Activated naive CD8-positive, alpha-beta T cell treated with anti-CD3 and anti-CD28 coated beads for 36 hours (primary cell): ENCODE data around the gene ALDH18A1. TPM values are rescaled to one million over a fixed set of nuclear protein-coding genes. Genes with fewer than 3 reads are reported as not detected.

Experiments
- DNase-seq: peaks from one replicate; pipeline ENCODE4 v3.0.0; 2021
- H3K27ac Mint-ChIP-seq: one replicate; pipeline ENCODE4 v1.8.0; 2022; ENCODE audit warnings: mild to moderate bottlenecking, moderate library complexity, mixed read lengths
- H3K27me3 Mint-ChIP-seq: one replicate; pipeline ENCODE4 v1.8.0; 2022; ENCODE audit warnings: mild to moderate bottlenecking, mixed read lengths
- H3K36me3 Mint-ChIP-seq: one replicate; pipeline ENCODE4 v1.8.0; 2021; ENCODE audit warnings: mild to moderate bottlenecking, mixed read lengths
- H3K4me1 Mint-ChIP-seq: one replicate; pipeline ENCODE4 v1.8.0; 2021; ENCODE audit warnings: mixed read lengths
- H3K4me3 Mint-ChIP-seq: one replicate; pipeline ENCODE4 v1.8.0; 2022; ENCODE audit warnings: mild to moderate bottlenecking, moderate library complexity, mixed read lengths
- H3K9me3 Mint-ChIP-seq: one replicate; pipeline ENCODE4 v1.8.0; 2022; ENCODE audit warnings: mixed read lengths
- total RNA-seq, 2 experiments: library from RNA; stranded (reverse); gene quantifications; one replicate each; pipeline ENCODE4 v1.2.3, GENCODE V29; 2021

ALDH18A1 gene
- total RNA-seq, 2 experiments from 2014 or later = 127 to 128 TPM

- Mint-ChIP-seq H3K4me3 (no peak overlapping the region), H3K9me3 (peaks cover 4% of the 10 kb centered on the region), H3K27ac (no peak overlapping the region), H3K36me3 (peaks cover 5% of the 10 kb centered on the region), H3K27me3 (no peaks in the 10 kb centered on the region), H3K4me1 (peaks cover 5% of the 10 kb centered on the region)
- DNase-seq = no peak
Measured at GRCh38 chr10:95661818-95662217, 5.3 kb upstream of the ALDH18A1 start.

GRCh38 chr10:95660283-95660682, 3.8 kb upstream of the ALDH18A1 start:
- H3K27me3 Mint-ChIP-seq = no peaks in the 10 kb centered on the region
- H3K36me3 Mint-ChIP-seq = peaks cover 11% of the 10 kb centered on the region
- no peak overlapping the region for H3K4me3 Mint-ChIP-seq
- peaks cover 11% of the 10 kb centered on the region for H3K4me1 Mint-ChIP-seq
- H3K9me3 Mint-ChIP-seq = peaks cover 4% of the 10 kb centered on the region
- no peak overlapping the region for H3K27ac Mint-ChIP-seq
- no peak for DNase-seq

- Mint-ChIP-seq H3K9me3 (peaks cover 4% of the 10 kb centered on the region), H3K27me3 (no peaks in the 10 kb centered on the region), H3K4me3 (peak overlapping the region; percentile 96), H3K36me3 (peaks cover 30% of the 10 kb centered on the region), H3K4me1 (peaks cover 28% of the 10 kb centered on the region), H3K27ac (no peak overlapping the region)
- DNase-seq = no peak
Measured at GRCh38 chr10:95657250-95657649, 739 bp upstream of the ALDH18A1 start.

- Mint-ChIP-seq H3K4me1 (peaks cover 34% of the 10 kb centered on the region), H3K27me3 (no peaks in the 10 kb centered on the region), H3K4me3 (peak overlapping the region; percentile 96), H3K36me3 (peaks cover 45% of the 10 kb centered on the region), H3K9me3 (peaks cover 9% of the 10 kb centered on the region), H3K27ac (peak overlapping the region; percentile 82)
- no peak for DNase-seq
Measured at GRCh38 chr10:95655571-95656290, 780 bp downstream of the ALDH18A1 start.

GRCh38 chr10:95653895-95654294, 2.6 kb downstream of the ALDH18A1 start:
- DNase-seq = no peak
- H3K36me3 Mint-ChIP-seq = peaks cover 57% of the 10 kb centered on the region
- peaks cover 34% of the 10 kb centered on the region for H3K4me1 Mint-ChIP-seq
- no peaks in the 10 kb centered on the region for H3K27me3 Mint-ChIP-seq
- H3K9me3 Mint-ChIP-seq = peaks cover 9% of the 10 kb centered on the region
- no peak overlapping the region for H3K27ac Mint-ChIP-seq
- no peak overlapping the region for H3K4me3 Mint-ChIP-seq

- Mint-ChIP-seq H3K27ac (no peak overlapping the region), H3K4me1 (peaks cover 28% of the 10 kb centered on the region), H3K27me3 (no peaks in the 10 kb centered on the region), H3K36me3 (peaks cover 66% of the 10 kb centered on the region), H3K4me3 (no peak overlapping the region), H3K9me3 (peaks cover 6% of the 10 kb centered on the region)
- no peak for DNase-seq
Measured at GRCh38 chr10:95651346-95652060, 5.0 kb downstream of the ALDH18A1 start.

- no peaks in the 10 kb centered on the region for H3K27me3 Mint-ChIP-seq
- no peak for DNase-seq
- peaks cover 22% of the 10 kb centered on the region for H3K4me1 Mint-ChIP-seq
- no peak overlapping the region for H3K27ac Mint-ChIP-seq
- peaks cover 62% of the 10 kb centered on the region for H3K36me3 Mint-ChIP-seq
- H3K4me3 Mint-ChIP-seq = no peak overlapping the region
- peaks cover 6% of the 10 kb centered on the region for H3K9me3 Mint-ChIP-seq
Measured at GRCh38 chr10:95650232-95650631, 6.3 kb downstream of the ALDH18A1 start.

GRCh38 chr10:95648138-95648537, 8.4 kb downstream of the ALDH18A1 start:
- Mint-ChIP-seq H3K4me1 (peaks cover 15% of the 10 kb centered on the region), H3K36me3 (peaks cover 54% of the 10 kb centered on the region), H3K9me3 (peaks cover 6% of the 10 kb centered on the region), H3K4me3 (no peak overlapping the region), H3K27me3 (no peaks in the 10 kb centered on the region), H3K27ac (no peak overlapping the region)
- DNase-seq = no peak

GRCh38 chr10:95646160-95646559, 10.4 kb downstream of the ALDH18A1 start:
- H3K36me3 Mint-ChIP-seq = peaks cover 38% of the 10 kb centered on the region
- no peaks in the 10 kb centered on the region for H3K9me3 Mint-ChIP-seq
- no peak overlapping the region for H3K4me3 Mint-ChIP-seq
- no peak overlapping the region for H3K27ac Mint-ChIP-seq
- no peaks in the 10 kb centered on the region for H3K27me3 Mint-ChIP-seq
- peaks cover 5% of the 10 kb centered on the region for H3K4me1 Mint-ChIP-seq
- DNase-seq = no peak

- peaks cover 5% of the 10 kb centered on the region for H3K4me1 Mint-ChIP-seq
- H3K4me3 Mint-ChIP-seq = no peak overlapping the region
- H3K9me3 Mint-ChIP-seq = no peaks in the 10 kb centered on the region
- no peaks in the 10 kb centered on the region for H3K27me3 Mint-ChIP-seq
- peaks cover 31% of the 10 kb centered on the region for H3K36me3 Mint-ChIP-seq
- no peak overlapping the region for H3K27ac Mint-ChIP-seq
- no peak for DNase-seq
Measured at GRCh38 chr10:95644901-95645300, 11.6 kb downstream of the ALDH18A1 start.

GRCh38 chr10:95640891-95641315, 15.6 kb downstream of the ALDH18A1 start:
- Mint-ChIP-seq H3K36me3 (peaks cover 23% of the 10 kb centered on the region), H3K27me3 (no peaks in the 10 kb centered on the region), H3K27ac (no peak overlapping the region), H3K4me1 (peaks cover 5% of the 10 kb centered on the region), H3K4me3 (no peak overlapping the region), H3K9me3 (no peaks in the 10 kb centered on the region)
- no peak for DNase-seq

GRCh38 chr10:95637911-95638310, 18.6 kb downstream of the ALDH18A1 start:
- Mint-ChIP-seq H3K4me3 (no peak overlapping the region), H3K4me1 (no peaks in the 10 kb centered on the region), H3K27me3 (no peaks in the 10 kb centered on the region), H3K9me3 (no peaks in the 10 kb centered on the region), H3K36me3 (peaks cover 39% of the 10 kb centered on the region), H3K27ac (no peak overlapping the region)
- no peak for DNase-seq

GRCh38 chr10:95637140-95637539, 19.4 kb downstream of the ALDH18A1 start:
- no peak for DNase-seq
- Mint-ChIP-seq H3K9me3 (no peaks in the 10 kb centered on the region), H3K4me3 (no peak overlapping the region), H3K36me3 (peaks cover 39% of the 10 kb centered on the region), H3K27ac (no peak overlapping the region), H3K27me3 (no peaks in the 10 kb centered on the region), H3K4me1 (no peaks in the 10 kb centered on the region)

GRCh38 chr10:95635319-95635733, 21.2 kb downstream of the ALDH18A1 start:
- Mint-ChIP-seq H3K27me3 (no peaks in the 10 kb centered on the region), H3K9me3 (no peaks in the 10 kb centered on the region), H3K4me1 (no peaks in the 10 kb centered on the region), H3K4me3 (no peak overlapping the region), H3K27ac (peak overlapping the region; percentile 2), H3K36me3 (peaks cover 40% of the 10 kb centered on the region)
- no peak for DNase-seq

GRCh38 chr10:95628786-95629185, 27.7 kb downstream of the ALDH18A1 start:
- H3K36me3 Mint-ChIP-seq = peaks cover 37% of the 10 kb centered on the region
- no peak overlapping the region for H3K27ac Mint-ChIP-seq
- no peak for DNase-seq
- H3K4me1 Mint-ChIP-seq = no peaks in the 10 kb centered on the region
- H3K4me3 Mint-ChIP-seq = no peak overlapping the region
- H3K27me3 Mint-ChIP-seq = no peaks in the 10 kb centered on the region
- H3K9me3 Mint-ChIP-seq = no peaks in the 10 kb centered on the region

GRCh38 chr10:95626500-95626899, 30.0 kb downstream of the ALDH18A1 start:
- no peak overlapping the region for H3K4me3 Mint-ChIP-seq

More at GRCh38 chr10:95626500-95626899, 30.0 kb downstream of the ALDH18A1 start:
- DNase-seq = no peak
- Mint-ChIP-seq H3K27me3 (no peaks in the 10 kb centered on the region), H3K36me3 (peaks cover 27% of the 10 kb centered on the region), H3K9me3 (no peaks in the 10 kb centered on the region), H3K4me1 (no peaks in the 10 kb centered on the region), H3K27ac (no peak overlapping the region)
